Panc1 (cell line): ENCODE results near the gene MICA. TPM values are rescaled to one million over a fixed set of nuclear protein-coding genes. Genes with fewer than 3 reads are reported as not detected.
"Not testable (repeated sequence)": the region's sequence is repeated elsewhere in the genome, so short reads cannot be mapped to it uniquely, and the experiment has no call there.

Source experiments
- ATAC-seq: fragments of 200-7000 bp; cut with Tn5 transposase; 2 replicates; pipeline ENCODE4 v1.9.1; 2020; ENCODE audit warnings: mild to moderate bottlenecking, moderate library complexity
- BruUV-seq: library from RNA; stranded (reverse); fragments of 400-500 nt; replicated peaks from 2 replicates; lab custom pipeline; 2021; lab: Mats Ljungman, UMichigan
- CTCF ChIA-PET: fragments of 300-600 bp; sonication (Branson Sonifier 250); formaldehyde crosslinking; loops from one replicate; lab custom pipeline; 2022; ENCODE audit warnings: antibody characterized with exemption; lab: Charles Lee
- POLR2A ChIA-PET: fragments of 300-600 bp; sonication (Branson Sonifier 250); formaldehyde crosslinking; loops from one replicate; lab custom pipeline; 2022; ENCODE audit warnings: antibody characterized with exemption; lab: Charles Lee
- DNase-seq: peaks from one replicate; pipeline ENCODE4 v3.0.0-alpha.2; 2010; ENCODE audit warnings: low read depth, low spot score
- H3K27ac ChIP-seq: 2 replicates; pipeline ENCODE4 v1.5.1; 2011; ENCODE audit warnings: mild to moderate bottlenecking, low read length, inconsistent platforms
- H3K27me3 ChIP-seq: fragments of 200-500 bp; sonication (Bioruptor generic); 2 replicates; pipeline ENCODE4 v1.6.0; 2014; ENCODE audit warnings: low read length, inconsistent platforms; ENCODE audit not compliant: control insufficient read depth, insufficient read depth
- H3K36me3 ChIP-seq: fragments of 200-500 bp; sonication (Bioruptor generic); 2 replicates; pipeline ENCODE4 v1.5.1; 2014; ENCODE audit warnings: inconsistent platforms, mild to moderate bottlenecking, low read length, moderate library complexity; ENCODE audit not compliant: control insufficient read depth, insufficient read depth
- H3K4me1 ChIP-seq: 2 replicates; pipeline ENCODE4 v1.5.1; 2011; ENCODE audit warnings: inconsistent platforms, mild to moderate bottlenecking, low read length, moderate library complexity; ENCODE audit not compliant: control insufficient read depth, insufficient read depth
- H3K4me3 ChIP-seq, 2 experiments: 2 replicates each; pipeline ENCODE4 v1.5.1; 2011 to 2012; ENCODE audit warnings: low read depth in 2 of 2, low read length in 2 of 2, mild to moderate bottlenecking in 2 of 2, inconsistent platforms in 1 of 2, moderate library complexity in 1 of 2
- H3K9me3 ChIP-seq: fragments of 200-500 bp; sonication (Bioruptor generic); 2 replicates; pipeline ENCODE4 v1.5.1; 2014; ENCODE audit warnings: low read depth, mild to moderate bottlenecking, inconsistent platforms, low read length, moderate library complexity; ENCODE audit not compliant: control insufficient read depth, insufficient read depth
- CTCF ChIP-seq: fragments of 450-650 bp; IDR thresholded peaks from 2 replicates; pipeline ENCODE4 v1.5.1; 2017; ENCODE audit warnings: mild to moderate bottlenecking
- POLR2AphosphoS5 ChIP-seq: IDR thresholded peaks from 2 replicates; pipeline ENCODE4 v1.6.1; 2012; ENCODE audit warnings: mild to moderate bottlenecking, low read depth, low read length, moderate library complexity
- REST ChIP-seq, 2 experiments: IDR thresholded peaks; 2 replicates each; pipeline ENCODE4 v1.6.1; 2011 to 2012; ENCODE audit warnings: low read depth in 2 of 2, control low read depth in 1 of 2, low read length in 1 of 2, mild to moderate bottlenecking in 1 of 2, moderate library complexity in 1 of 2; ENCODE audit not compliant: insufficient read depth in 1 of 2
- SIN3A ChIP-seq: IDR thresholded peaks from 2 replicates; pipeline ENCODE4 v1.6.1; 2012; ENCODE audit warnings: low read depth, mild to moderate bottlenecking, low read length, moderate library complexity, borderline replicate concordance; ENCODE audit not compliant: insufficient read depth
- TCF7L2 ChIP-seq: IDR thresholded peaks from 2 replicates; pipeline ENCODE4 v1.6.1; 2011; ENCODE audit warnings: mild to moderate bottlenecking, low read depth, low read length, inconsistent platforms
- in situ Hi-C: cut with HindIII; loops from 2 replicates; pipeline ENCODE4 v1.10.0; 2016; ENCODE audit warnings: low sequenced_read_pairs, low pct_unique_long_range_greater_than_20kb
- intact Hi-C: fragments of 100-400 bp; cut with micrococcal nuclease; formaldehyde crosslinking; loops from one replicate; pipeline ENCODE4 v1.10.0; 2022; ENCODE audit not compliant: unreplicated experiment
- total RNA-seq: library from RNA; stranded (reverse); gene quantifications from one replicate; pipeline ENCODE4 v1.2.1, GENCODE V29; 2021; ENCODE audit not compliant: unreplicated experiment

The MICA gene
- total RNA-seq, 1 experiment from 2014 or later, result 33.9 TPM

DNA sequence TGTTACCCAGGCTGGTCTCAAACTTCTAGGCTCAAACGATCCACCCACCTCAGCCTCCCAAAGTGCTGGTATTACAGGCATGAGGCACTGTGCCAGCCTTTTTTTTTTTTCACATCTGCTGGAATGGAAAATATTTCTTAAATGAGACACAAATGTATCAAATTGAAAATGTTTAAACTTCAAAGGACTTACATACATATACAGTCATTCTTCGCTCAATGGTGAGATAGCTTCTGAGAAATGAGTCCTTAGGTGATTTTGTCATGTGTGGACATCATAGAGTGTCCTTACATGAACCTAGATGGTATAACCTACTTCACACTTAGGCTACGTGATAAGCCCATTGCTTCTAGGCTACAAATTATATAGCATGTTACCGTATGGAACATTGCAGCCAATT lies 43.1 kb downstream of the MICA start:
- no peak for ATAC-seq
- CTCF ChIA-PET, result interaction anchor here (0.5 kb wide), 1 partner anchor 46 kb away, joined by 6 read pairs; no protein-coding TSS in a partner anchor
- H3K27me3 ChIP-seq, result peaks cover 3% of the 10 kb centered on the region; the same call in 1 of the 2 replicates
- in situ Hi-C loops, result no loop called here
- TF ChIP-seq SIN3A, result no peak
- TF ChIP-seq REST (IDR thresholded peaks at IDR 0.05; ENCODE audit: insufficient read depth in 1 of 2, low read depth in 2 of 2, low read length in 1 of 2), result no peak
- no peak for TF ChIP-seq TCF7L2
- no peak for TF ChIP-seq POLR2AphosphoS5
- no peak for TF ChIP-seq CTCF
- no peaks in the 10 kb centered on the region for H3K36me3 ChIP-seq
- peaks cover 4% of the 10 kb centered on the region for H3K4me1 ChIP-seq
- H3K9me3 ChIP-seq, result no peaks in the 10 kb centered on the region
- intact Hi-C loops, result no loop called here
- no TSS peak for BruUV-seq
- POLR2A ChIA-PET, result no interaction called here
- H3K4me3 ChIP-seq, result no peak overlapping the region
- DNase-seq, result no peak
- no peak overlapping the region for H3K27ac ChIP-seq

GRCh38 chr6:31446999-31447789 lies 43.8 kb downstream of the MICA start:
- DNase-seq, H3K4me1 ChIP-seq, H3K36me3 ChIP-seq, ATAC-seq, in situ Hi-C loops, intact Hi-C loops, H3K9me3 ChIP-seq, H3K27me3 ChIP-seq, POLR2A ChIA-PET, H3K4me3 ChIP-seq, BruUV-seq, H3K27ac ChIP-seq: not testable (repeated sequence)
- CTCF ChIA-PET, result interaction anchor here (0.5 kb wide), 1 partner anchor 47 kb away, joined by 6 read pairs; no protein-coding TSS in a partner anchor

DNA sequence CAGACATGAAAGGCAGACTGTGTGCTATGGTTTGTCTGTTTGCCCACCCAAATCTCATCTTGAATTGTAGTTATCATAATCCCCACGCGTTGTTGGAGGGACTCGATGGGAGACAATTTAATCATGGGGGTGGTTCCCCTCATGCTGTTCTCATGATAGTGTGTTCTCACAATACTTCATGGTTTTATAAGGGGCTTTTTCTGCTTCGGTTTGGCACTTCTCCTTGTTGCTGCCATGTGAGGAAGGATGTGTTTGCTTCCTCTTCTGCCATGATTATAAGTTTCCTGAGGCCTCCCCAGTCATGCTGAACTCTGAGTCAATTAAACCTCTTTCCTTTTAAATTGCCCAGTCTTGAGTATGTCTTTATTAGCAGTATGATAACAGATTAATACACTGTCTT lies 47.4 kb downstream of the MICA start:
- H3K9me3 ChIP-seq, result no peaks in the 10 kb centered on the region
- no peak overlapping the region for H3K4me3 ChIP-seq
- CTCF ChIA-PET, result no interaction called here
- H3K27ac ChIP-seq, result no peak overlapping the region
- DNase-seq (no peak), ATAC-seq (no peak)
- no peaks in the 10 kb centered on the region for H3K4me1 ChIP-seq
- no TSS peak for BruUV-seq
- TF ChIP-seq SIN3A (no peak), REST (IDR thresholded peaks at IDR 0.05; ENCODE audit: insufficient read depth in 1 of 2, low read depth in 2 of 2, low read length in 1 of 2) (no peak), CTCF (no peak), POLR2AphosphoS5 (no peak), TCF7L2 (no peak)
- POLR2A ChIA-PET, result no interaction called here
- in situ Hi-C loops, result no loop called here
- H3K36me3 ChIP-seq, result no peaks in the 10 kb centered on the region
- peaks cover 6% of the 10 kb centered on the region; the same call in 1 of the 2 replicates for H3K27me3 ChIP-seq
- intact Hi-C loops, result no loop called here
